Fibroblast of peridontal ligament (primary cell): Measurements from ENCODE around the gene NIBAN1.
"Not testable (repeated sequence)": the region's sequence is repeated elsewhere in the genome, so short reads cannot be mapped to it uniquely, and the experiment has no call there.

Source experiments
- DNase-seq: peaks from one replicate; pipeline ENCODE4 v3.0.0-alpha.2; 2010; ENCODE audit errors: extremely low read depth

Gene NIBAN1, protein sequence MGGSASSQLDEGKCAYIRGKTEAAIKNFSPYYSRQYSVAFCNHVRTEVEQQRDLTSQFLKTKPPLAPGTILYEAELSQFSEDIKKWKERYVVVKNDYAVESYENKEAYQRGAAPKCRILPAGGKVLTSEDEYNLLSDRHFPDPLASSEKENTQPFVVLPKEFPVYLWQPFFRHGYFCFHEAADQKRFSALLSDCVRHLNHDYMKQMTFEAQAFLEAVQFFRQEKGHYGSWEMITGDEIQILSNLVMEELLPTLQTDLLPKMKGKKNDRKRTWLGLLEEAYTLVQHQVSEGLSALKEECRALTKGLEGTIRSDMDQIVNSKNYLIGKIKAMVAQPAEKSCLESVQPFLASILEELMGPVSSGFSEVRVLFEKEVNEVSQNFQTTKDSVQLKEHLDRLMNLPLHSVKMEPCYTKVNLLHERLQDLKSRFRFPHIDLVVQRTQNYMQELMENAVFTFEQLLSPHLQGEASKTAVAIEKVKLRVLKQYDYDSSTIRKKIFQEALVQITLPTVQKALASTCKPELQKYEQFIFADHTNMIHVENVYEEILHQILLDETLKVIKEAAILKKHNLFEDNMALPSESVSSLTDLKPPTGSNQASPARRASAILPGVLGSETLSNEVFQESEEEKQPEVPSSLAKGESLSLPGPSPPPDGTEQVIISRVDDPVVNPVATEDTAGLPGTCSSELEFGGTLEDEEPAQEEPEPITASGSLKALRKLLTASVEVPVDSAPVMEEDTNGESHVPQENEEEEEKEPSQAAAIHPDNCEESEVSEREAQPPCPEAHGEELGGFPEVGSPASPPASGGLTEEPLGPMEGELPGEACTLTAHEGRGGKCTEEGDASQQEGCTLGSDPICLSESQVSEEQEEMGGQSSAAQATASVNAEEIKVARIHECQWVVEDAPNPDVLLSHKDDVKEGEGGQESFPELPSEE

GRCh38 chr1:184974056-184974836, at the start of gene NIBAN1:
TSS of gene NIBAN1 (minus strand) at chr1:184974508. CDS start at chr1:184974356, 152 bp downstream.
- peak; percentile 59 for DNase-seq

DNA sequence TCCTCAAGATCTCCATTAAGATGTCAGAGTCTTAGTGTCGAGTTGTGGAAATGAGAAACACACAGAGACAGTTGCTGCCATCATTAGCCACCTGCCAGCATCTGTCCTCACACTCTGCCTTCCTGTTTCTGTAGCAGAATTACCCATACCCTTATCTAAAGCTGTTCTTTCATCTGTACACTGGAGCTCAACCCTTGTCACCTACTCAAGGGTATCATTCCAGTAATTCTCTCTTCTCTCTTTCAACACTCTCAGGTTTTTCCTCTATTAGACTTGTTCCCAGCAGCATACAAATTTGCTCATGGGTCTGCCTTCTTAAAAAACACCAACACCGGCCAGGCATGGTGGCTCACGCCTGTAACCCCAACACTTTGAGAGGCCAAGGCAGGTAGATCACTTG, 43.7 kb upstream of the NIBAN1 start:
- no peak for DNase-seq

- peak; percentile 88 for DNase-seq
Observed at GRCh38 chr1:185017338-185017737, 43.0 kb upstream of the NIBAN1 start.

GRCh38 chr1:185016880-185017279, 42.6 kb upstream of the NIBAN1 start:
- no peak for DNase-seq

DNA sequence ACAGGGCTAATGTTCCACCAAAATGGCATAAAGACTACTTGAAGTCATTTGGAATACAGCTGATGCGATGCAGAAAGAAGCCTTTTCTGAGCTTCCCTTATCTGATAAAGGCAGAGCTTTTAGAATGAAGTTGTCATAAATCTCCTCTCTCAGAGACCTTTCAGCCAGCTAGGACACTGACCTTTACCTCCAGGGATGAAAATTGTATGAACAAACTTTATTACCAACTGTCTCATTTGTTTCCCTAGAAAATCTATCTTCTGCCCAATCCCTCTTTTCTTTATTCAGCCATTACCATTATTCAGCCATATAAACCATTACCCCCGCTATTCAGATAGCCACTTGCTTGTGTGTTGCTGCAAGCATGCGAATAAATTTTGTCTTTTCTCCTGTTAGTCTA, 41.3 kb upstream of the NIBAN1 start:
- DNase-seq: no peak

DNA sequence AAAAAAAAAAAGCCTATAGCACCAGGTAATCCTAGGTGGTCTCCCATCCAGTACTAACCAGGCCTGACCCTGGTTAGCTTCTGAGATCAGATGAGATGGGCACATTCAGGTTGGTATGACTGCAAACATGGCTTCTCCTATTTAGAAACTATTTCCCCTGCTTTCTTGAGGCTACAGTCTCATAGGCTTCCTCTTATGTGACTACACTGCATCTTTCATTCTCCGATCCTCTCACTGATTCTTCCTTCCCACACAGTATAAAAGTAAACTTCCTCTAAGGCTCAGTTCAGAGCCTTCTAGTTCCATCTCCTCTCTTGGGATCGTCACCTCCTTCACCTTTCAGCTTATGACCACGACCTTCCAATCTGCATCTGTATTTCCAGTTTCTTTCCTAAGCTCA, 40.6 kb upstream of the NIBAN1 start:
- no peak for DNase-seq

DNA sequence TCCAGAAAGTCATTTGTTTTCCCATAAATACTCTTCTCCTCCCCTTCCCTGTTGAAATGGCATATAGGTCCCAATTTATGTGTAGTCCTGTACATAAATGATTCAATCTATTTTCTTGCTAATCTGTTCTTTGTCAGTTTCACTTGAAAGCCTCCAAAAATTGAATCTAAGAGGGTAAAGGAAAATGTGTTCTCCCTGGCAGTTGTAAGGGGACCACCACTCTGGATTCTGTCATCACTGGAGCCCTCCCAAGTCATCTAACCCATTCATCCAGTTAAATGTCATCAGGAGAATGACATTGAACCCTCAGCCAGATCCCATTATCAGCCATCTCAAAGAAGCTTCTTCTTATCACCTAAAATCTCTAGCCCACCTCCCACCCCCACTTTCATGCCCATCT, 36.1 kb upstream of the NIBAN1 start:
- no peak for DNase-seq

DNA sequence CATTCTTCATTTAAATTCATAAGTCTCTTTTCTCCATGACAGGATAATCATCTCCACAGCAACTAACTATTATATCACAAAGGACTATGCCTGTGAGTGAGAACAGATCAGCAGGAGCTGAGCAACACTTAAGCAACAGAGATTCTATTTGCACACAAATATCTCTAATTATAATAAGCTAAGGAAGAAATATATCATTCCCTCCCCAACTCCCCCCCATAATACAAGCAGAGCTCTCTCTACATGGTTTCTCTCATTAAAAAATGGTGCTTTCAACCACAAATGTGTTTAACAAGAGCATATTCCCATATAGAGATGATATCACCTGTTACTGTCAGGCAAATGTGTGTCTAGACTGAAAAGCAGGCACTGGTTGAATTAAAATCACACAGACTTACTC, 34.5 kb upstream of the NIBAN1 start:
- no peak for DNase-seq

GRCh38 chr1:185001312-185001880, 27.1 kb upstream of the NIBAN1 start:
- not testable (repeated sequence) for DNase-seq

- DNase-seq: not testable (repeated sequence)
Observed at GRCh38 chr1:184999974-185000373, 25.7 kb upstream of the NIBAN1 start.

- DNase-seq: no peak
Observed at GRCh38 chr1:184994301-184994700, 20.0 kb upstream of the NIBAN1 start.

GRCh38 chr1:184992271-184992670, 18.0 kb upstream of the NIBAN1 start:
- DNase-seq: no peak

GRCh38 chr1:184990204-184990603, 15.9 kb upstream of the NIBAN1 start:
- no peak for DNase-seq

- DNase-seq: peak; percentile 53
Observed at GRCh38 chr1:184988506-184988905, 14.2 kb upstream of the NIBAN1 start.

- no peak for DNase-seq
Observed at GRCh38 chr1:184987696-184988095, 13.4 kb upstream of the NIBAN1 start.

- peak; percentile 67 for DNase-seq
Observed at GRCh38 chr1:184986250-184986649, 11.9 kb upstream of the NIBAN1 start.

- peak; percentile 85 for DNase-seq
Observed at GRCh38 chr1:184982002-184982954, 8.0 kb upstream of the NIBAN1 start.

DNA sequence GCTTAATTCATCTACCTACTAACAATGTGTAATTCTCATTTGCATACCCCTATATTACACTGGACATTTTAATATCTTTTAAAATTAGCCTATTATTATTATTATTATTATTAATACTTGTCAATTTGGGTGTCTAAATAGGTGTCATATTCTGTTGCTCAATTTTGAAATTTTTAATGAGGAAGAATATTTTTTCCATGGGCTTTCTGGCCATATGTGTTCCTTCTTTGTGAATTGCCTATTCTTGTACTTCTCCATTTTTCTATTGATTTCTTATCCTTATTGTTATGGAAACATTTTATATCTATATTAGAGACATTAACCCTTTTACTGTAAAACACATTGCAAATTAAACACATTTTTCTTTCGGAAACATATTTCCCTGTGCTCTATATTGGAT, 6.4 kb upstream of the NIBAN1 start:
- no peak for DNase-seq

- no peak for DNase-seq
Observed at GRCh38 chr1:184975208-184975870, 1.0 kb upstream of the NIBAN1 start.

- no peak for DNase-seq
Observed at GRCh38 chr1:184974837-184975115, 468 bp upstream of the NIBAN1 start.
